RWPE2 (cell line): ENCODE data around the gene ZNF776.

Experiments used
- ATAC-seq: fragments of 200-7000 bp; cut with Tn5 transposase; 3 replicates; pipeline ENCODE4 v1.9.1; 2021; ENCODE audit warnings: low read depth
- DNase-seq: peaks from one replicate; pipeline ENCODE4 v3.0.0-alpha.2; 2020; ENCODE audit warnings: low spot score
- H3K27ac ChIP-seq: fragments of 450-650 bp; 2 replicates; pipeline ENCODE4 v1.5.1; 2017; ENCODE audit warnings: mild to moderate bottlenecking; ENCODE audit not compliant: poor library complexity, severe bottlenecking
- H3K27me3 ChIP-seq: fragments of 250-450 bp; sonication (Bioruptor Pico); 2 replicates; pipeline ENCODE4 v1.5.1; 2021; ENCODE audit warnings: mild to moderate bottlenecking, moderate library complexity; ENCODE audit not compliant: insufficient read depth, poor library complexity, severe bottlenecking
- H3K36me3 ChIP-seq: fragments of 250-450 bp; sonication (Bioruptor Pico); 2 replicates; pipeline ENCODE4 v1.5.1; 2020; ENCODE audit warnings: low read depth, mild to moderate bottlenecking, moderate library complexity
- H3K4me1 ChIP-seq: fragments of 250-450 bp; sonication (Bioruptor Pico); 2 replicates; pipeline ENCODE4 v1.5.1; 2021; ENCODE audit warnings: mild to moderate bottlenecking, moderate library complexity; ENCODE audit not compliant: insufficient read depth, poor library complexity, severe bottlenecking
- H3K4me3 ChIP-seq: fragments of 250-450 bp; sonication (Bioruptor Pico); 2 replicates; pipeline ENCODE4 v1.5.1; 2021; ENCODE audit warnings: mild to moderate bottlenecking, moderate library complexity; ENCODE audit not compliant: severe bottlenecking
- H3K9me3 ChIP-seq: fragments of 250-450 bp; sonication (Bioruptor Pico); 2 replicates; pipeline ENCODE4 v1.5.1; 2021; ENCODE audit warnings: mild to moderate bottlenecking, moderate library complexity; ENCODE audit not compliant: severe bottlenecking
- TF ChIP-seq, protein P1 (sequence below): fragments of 450-650 bp; IDR thresholded peaks from one replicate; pipeline ENCODE4 v1.5.1; 2017; ENCODE audit warnings: mild to moderate bottlenecking, moderate library complexity; ENCODE audit not compliant: poor library complexity, severe bottlenecking

Gene ZNF776

DNA sequence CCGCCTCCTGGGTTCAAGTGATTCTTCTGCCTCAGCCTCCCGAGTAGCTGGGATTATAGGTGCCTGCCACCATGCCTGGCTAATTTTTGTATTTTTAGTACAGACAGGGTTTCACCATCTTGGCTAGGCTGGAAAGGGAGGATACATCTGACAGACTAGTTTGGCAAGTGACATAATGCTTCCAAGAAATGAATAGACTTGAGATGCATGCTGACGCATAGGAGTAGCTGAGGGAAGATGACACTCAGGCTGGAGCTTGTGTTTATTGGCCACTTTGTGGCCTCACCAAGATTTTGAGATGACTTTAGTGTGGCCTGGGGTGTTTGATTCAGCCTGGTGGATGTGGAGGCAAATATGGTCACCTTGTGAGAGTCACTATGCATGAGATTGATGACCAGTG lies 26.9 kb downstream of the ZNF776 start:
- TF ChIP-seq, protein P1, sequence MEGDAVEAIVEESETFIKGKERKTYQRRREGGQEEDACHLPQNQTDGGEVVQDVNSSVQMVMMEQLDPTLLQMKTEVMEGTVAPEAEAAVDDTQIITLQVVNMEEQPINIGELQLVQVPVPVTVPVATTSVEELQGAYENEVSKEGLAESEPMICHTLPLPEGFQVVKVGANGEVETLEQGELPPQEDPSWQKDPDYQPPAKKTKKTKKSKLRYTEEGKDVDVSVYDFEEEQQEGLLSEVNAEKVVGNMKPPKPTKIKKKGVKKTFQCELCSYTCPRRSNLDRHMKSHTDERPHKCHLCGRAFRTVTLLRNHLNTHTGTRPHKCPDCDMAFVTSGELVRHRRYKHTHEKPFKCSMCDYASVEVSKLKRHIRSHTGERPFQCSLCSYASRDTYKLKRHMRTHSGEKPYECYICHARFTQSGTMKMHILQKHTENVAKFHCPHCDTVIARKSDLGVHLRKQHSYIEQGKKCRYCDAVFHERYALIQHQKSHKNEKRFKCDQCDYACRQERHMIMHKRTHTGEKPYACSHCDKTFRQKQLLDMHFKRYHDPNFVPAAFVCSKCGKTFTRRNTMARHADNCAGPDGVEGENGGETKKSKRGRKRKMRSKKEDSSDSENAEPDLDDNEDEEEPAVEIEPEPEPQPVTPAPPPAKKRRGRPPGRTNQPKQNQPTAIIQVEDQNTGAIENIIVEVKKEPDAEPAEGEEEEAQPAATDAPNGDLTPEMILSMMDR, result no peak
- no peak for ATAC-seq
- no peaks in the 10 kb centered on the region for H3K27me3 ChIP-seq
- no peak overlapping the region for H3K4me3 ChIP-seq
- H3K27ac ChIP-seq, result no peak overlapping the region
- H3K36me3 ChIP-seq, result peaks cover 72% of the 10 kb centered on the region
- no peak for DNase-seq
- peaks cover 2% of the 10 kb centered on the region for H3K9me3 ChIP-seq
- H3K4me1 ChIP-seq, result no peaks in the 10 kb centered on the region

DNA sequence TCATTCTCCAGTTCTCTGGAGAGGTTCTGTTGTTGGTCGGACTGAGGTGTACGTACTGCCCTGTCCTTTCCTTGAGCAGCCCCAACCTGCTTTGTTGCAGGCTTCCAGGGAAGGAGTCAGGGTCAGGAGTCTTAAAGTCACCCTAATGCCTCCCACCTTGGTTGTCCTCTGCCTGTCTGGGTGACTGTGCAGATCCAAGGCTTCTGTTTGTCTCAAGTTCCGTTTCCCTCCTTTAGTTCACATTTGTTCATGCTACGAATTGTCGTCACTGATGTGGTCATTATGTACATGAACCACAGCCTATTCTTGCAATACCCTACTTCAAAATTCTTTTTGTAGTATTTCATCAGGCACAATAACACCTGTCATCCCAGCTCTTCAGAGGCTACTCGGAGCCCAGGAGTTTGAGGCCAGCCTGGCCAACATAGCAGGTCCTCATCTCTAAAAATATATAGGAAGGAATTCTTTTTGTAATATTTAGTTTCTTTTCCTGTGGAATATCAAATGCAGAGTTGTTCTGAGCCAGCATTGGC lies 30.2 kb downstream of the ZNF776 start:
- no peak overlapping the region for H3K4me3 ChIP-seq
- TF ChIP-seq, protein P1, result no peak
- no peaks in the 10 kb centered on the region for H3K4me1 ChIP-seq
- H3K27ac ChIP-seq, result no peak overlapping the region
- H3K36me3 ChIP-seq, result peaks cover 93% of the 10 kb centered on the region
- H3K9me3 ChIP-seq, result peaks cover 8% of the 10 kb centered on the region
- no peaks in the 10 kb centered on the region for H3K27me3 ChIP-seq
- DNase-seq (no peak), ATAC-seq (no peak)

DNA sequence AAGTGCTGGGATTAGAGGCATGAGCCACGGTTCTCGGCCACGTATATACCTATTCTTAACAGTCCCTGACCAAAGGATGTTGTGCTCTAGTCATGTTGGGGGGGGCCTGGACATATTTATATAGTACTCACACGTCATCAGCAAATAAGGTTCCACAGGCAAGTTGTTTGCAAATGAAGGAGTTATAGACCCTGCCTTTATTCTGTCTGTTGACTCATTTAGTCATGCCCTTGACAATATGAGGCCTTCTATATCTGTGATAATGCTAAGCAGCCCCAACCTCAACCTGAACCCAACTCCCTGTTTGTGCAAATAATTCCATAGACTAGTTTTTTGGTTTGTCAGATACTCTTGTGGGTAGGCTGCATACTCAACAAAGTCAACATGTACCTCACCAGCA lies 31.7 kb downstream of the ZNF776 start:
- H3K4me3 ChIP-seq, result no peak overlapping the region
- no peaks in the 10 kb centered on the region for H3K4me1 ChIP-seq
- no peak for ATAC-seq
- H3K27ac ChIP-seq, result no peak overlapping the region
- peaks cover 8% of the 10 kb centered on the region for H3K9me3 ChIP-seq
- DNase-seq, result no peak
- H3K27me3 ChIP-seq, result no peaks in the 10 kb centered on the region
- peaks cover 86% of the 10 kb centered on the region for H3K36me3 ChIP-seq
- TF ChIP-seq, protein P1, result no peak

DNA sequence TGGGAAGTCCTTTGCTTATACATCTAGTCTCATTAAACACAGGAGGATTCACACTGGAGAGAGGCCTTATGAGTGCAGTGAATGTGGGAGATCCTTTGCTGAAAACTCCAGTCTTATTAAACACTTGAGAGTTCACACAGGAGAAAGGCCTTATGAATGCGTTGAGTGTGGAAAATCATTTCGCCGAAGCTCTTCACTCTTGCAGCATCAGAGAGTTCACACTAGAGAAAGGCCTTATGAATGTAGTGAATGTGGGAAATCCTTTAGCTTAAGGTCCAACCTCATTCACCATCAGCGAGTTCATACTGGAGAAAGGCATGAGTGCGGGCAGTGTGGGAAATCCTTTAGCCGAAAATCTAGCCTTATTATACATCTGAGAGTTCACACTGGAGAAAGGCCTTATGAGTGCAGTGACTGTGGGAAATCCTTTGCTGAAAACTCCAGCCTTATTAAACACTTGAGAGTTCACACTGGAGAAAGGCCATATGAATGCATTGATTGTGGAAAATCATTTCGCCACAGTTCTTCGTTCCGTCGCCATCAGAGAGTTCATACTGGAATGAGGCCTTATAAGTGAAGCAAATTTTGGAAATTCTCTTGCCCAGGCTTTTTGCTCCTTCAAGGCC lies 32.7 kb downstream of the ZNF776 start:
- ATAC-seq (no peak), DNase-seq (no peak)
- no peaks in the 10 kb centered on the region for H3K27me3 ChIP-seq
- H3K36me3 ChIP-seq, result peaks cover 76% of the 10 kb centered on the region
- TF ChIP-seq, protein P1, result no peak
- H3K27ac ChIP-seq, result no peak overlapping the region
- no peaks in the 10 kb centered on the region for H3K4me1 ChIP-seq
- H3K9me3 ChIP-seq, result peaks cover 8% of the 10 kb centered on the region
- H3K4me3 ChIP-seq, result no peak overlapping the region

DNA sequence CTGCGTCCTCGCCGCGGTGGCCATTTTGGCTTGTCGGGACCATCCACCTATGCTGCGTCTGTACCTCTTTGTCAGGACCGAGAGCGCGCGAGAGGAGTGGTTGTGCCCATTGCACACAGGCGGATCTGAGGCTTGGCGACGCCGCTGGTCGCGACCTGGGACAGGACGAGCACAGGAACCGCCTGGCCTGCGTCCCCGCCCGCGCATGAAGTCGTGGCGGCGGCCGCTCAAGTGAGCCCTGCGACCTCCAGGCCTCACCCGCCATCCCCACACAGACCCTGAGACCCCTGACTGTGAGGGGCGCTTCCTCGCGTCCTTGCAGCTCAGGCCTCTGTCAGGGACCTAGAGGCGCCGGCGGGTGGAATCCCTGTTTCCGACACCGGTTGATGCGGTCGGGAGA lies 39.7 kb downstream of the ZNF776 start:
- H3K4me3 ChIP-seq, result no peak overlapping the region
- TF ChIP-seq, protein P1, result no peak
- H3K27me3 ChIP-seq, result no peaks in the 10 kb centered on the region
- no peak for ATAC-seq
- no peak for DNase-seq
- peaks cover 44% of the 10 kb centered on the region for H3K36me3 ChIP-seq
- H3K27ac ChIP-seq, result no peak overlapping the region
- H3K9me3 ChIP-seq, result no peaks in the 10 kb centered on the region
- no peaks in the 10 kb centered on the region for H3K4me1 ChIP-seq
